ENCODE measurements around the gene RNF220.
"Not testable (repeated sequence)": the region's sequence is repeated elsewhere in the genome, so short reads cannot be mapped to it uniquely, and the experiment has no call there.

GRCh38 chr1:44699375-44699774 lies 294.3 kb downstream of the RNF220 start:
- TF ChIP-seq CTCF (IDR thresholded peaks at IDR 0.05; ENCODE audit: poor library complexity); EZH2phosphoT487 (IDR thresholded peaks at IDR 0.05; ENCODE audit: low read depth, severe bottlenecking, unreplicated experiment); EZH2 (IDR thresholded peaks at IDR 0.05; ENCODE audit: borderline replicate concordance): not testable (repeated sequence)
